ENCODE data around the gene OOEP.

- no peak for TF ChIP-seq TCF12 (IDR thresholded peaks at IDR 0.05; ENCODE audit: low read depth)
- no peak for TF ChIP-seq EGR1 (IDR thresholded peaks at IDR 0.05)
Measured at GRCh38 chr6:73367761-73368355, 1.8 kb downstream of the OOEP start.

All from Ishikawa (cell line).